GM12864 (cell line): ENCODE results near the gene DUX4.
"Not testable (repeated sequence)": the region's sequence is repeated elsewhere in the genome, so short reads cannot be mapped to it uniquely, and the experiment has no call there.

Source experiments
- DNase-seq: peaks from one replicate; pipeline ENCODE4 v3.0.0-alpha.2; 2011; ENCODE audit warnings: low read depth
- H3K4me3 ChIP-seq: 2 replicates; pipeline ENCODE4 v1.5.1; 2011; ENCODE audit warnings: mild to moderate bottlenecking, low read depth, low read length, control low read depth

The DUX4 gene

DNA sequence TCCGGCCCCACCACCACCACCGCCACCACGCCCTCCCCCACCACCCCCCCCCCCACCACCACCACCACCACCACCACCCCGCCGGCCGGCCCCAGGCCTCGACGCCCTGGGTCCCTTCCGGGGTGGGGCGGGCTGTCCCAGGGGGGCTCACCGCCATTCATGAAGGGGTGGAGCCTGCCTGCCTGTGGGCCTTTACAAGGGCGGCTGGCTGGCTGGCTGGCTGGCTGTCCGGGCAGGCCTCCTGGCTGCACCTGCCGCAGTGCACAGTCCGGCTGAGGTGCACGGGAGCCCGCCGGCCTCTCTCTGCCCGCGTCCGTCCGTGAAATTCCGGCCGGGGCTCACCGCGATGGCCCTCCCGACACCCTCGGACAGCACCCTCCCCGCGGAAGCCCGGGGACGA is at the start of gene DUX4:
TSS of gene DUX4 (plus strand) at position 347 of the 400 bp plus-strand sequence. CDS start at position 347, 0 bp downstream.
- DNase-seq, H3K4me3 ChIP-seq: not testable (repeated sequence)

DNA sequence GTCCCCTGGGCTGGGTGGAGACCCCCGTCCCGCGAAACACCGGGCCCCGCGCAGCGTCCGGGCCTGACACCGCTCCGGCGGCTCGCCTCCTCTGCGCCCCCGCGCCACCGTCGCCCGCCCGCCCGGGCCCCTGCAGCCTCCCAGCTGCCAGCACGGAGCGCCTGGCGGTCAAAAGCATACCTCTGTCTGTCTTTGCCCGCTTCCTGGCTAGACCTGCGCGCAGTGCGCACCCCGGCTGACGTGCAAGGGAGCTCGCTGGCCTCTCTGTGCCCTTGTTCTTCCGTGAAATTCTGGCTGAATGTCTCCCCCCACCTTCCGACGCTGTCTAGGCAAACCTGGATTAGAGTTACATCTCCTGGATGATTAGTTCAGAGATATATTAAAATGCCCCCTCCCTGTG is 1.9 kb downstream of the DUX4 start:
- H3K4me3 ChIP-seq, DNase-seq: not testable (repeated sequence)

- not testable (repeated sequence) for DNase-seq, H3K4me3 ChIP-seq
These were observed 4.4 kb downstream of the DUX4 start for GRCh38 chr4:190177727-190178605.

DNA sequence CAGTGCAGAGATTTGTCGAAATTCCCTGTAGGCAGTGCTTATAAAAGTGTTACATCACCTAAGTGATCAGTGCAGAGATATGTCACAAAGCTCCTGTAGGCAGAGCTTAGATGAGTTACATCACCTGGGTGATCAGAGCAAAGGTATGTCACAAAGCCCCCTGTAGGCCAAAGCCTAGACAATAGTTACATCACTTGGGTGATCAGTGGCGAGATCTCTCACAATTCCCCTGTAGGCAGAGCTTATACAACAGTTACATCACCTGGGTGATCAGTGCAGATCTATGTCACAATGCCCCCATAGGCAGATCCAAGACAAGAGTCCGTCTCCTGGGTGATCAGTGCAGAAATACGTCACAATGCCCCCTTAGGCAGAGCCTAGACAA is 5.0 kb downstream of the DUX4 start:
- not testable (repeated sequence) for H3K4me3 ChIP-seq, DNase-seq

DNA sequence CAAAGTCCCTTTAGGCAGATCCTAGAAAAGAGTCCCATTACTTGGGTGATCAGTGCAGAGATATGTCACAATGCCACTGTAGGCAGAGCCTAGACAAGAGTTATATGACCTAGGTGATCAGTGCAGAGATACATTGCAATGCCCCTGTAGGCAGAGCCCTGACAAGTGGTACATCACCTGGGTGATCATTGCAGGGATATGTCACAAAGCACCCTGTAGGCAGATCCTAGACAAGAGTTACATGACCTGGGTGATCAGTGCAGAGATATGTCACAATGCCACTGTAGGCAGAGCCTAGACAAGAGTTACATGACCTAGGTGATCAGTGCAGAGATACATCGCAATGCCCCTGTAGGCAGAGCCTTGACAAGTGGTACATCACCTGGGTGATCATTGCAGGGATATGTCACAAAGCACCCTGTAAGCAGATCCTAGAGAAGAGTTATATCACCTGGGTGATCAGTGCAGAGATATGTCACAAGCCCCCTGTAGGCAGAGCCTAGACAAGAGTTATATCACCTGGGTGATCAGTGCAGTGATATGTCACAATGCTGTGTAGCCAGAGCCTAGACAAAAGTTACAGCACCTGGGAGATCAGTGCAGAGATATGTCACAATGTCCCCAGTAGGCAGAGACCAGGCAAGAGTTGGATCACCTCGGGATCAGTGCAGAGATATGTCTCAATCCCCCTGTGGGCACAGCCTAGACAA is 5.6 kb downstream of the DUX4 start:
- H3K4me3 ChIP-seq, DNase-seq: not testable (repeated sequence)

GRCh38 chr4:190179740-190180094 is 6.1 kb downstream of the DUX4 start:
- DNase-seq, H3K4me3 ChIP-seq: not testable (repeated sequence)

- not testable (repeated sequence) for DNase-seq, H3K4me3 ChIP-seq
These were observed 7.4 kb downstream of the DUX4 start for GRCh38 chr4:190180947-190181346.

DNA sequence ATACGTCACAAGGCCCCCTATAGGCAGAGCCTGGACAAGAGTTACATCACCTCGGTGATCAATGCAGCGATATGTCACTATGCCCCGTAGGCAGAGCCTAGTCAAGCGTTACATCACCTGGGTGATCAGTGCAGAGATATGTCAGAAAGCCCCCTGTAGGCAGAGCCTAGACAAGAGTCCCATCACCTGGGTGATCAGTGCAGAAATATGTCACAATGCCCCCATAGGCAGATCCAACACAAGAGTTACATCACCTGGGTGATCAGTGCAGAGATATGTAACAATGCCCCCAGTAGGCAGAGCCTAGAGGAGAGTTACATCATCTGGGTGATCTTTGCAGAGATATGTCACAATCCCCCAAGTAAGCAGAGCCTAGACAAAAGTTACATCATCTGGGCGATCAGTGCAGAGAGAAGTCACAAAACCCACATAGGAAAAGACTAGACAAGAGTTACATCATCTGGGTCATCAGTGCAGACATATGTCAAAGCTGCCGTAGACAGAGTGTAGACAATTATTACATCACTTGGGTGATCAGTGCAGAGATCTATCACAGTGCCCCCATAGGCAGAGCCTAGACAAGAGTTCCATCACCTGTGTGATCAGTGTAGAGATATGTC is 8.0 kb downstream of the DUX4 start:
- not testable (repeated sequence) for DNase-seq, H3K4me3 ChIP-seq

DNA sequence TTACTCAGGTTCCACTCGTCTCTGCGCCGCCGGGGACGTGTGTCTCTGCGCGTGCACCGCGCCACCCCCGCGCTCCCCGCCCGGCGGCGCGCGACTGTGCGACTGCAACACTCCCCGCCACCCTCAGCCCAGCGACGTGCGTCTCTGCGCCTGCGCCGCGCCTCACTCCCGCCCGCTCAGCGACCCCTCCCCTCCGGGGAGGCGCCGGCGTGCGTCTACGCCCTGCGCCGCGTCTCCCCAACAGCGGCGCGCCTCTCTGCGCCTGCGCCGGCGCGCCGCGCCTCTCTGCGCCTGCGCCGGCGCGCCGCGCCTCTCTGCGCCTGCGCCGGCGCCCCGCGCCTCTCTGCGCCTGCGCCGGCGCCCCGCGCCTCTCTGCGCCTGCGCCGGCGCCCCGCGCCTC is 29.9 kb downstream of the DUX4 start:
- not testable (repeated sequence) for DNase-seq

More for the DNA sequence above, 29.9 kb downstream of the DUX4 start:
- H3K4me3 ChIP-seq = not testable (repeated sequence)
